HG02938 (cell line): ENCODE measurements around the gene KRT85.

ENCODE experiments used
- ATAC-seq: cut with Tn5 transposase; IDR thresholded peaks from one replicate; pipeline ENCODE4 v1.9.1; 2021; ENCODE audit warnings: mild to moderate bottlenecking, moderate library complexity; ENCODE audit not compliant: unreplicated experiment

KRT85 gene

DNA sequence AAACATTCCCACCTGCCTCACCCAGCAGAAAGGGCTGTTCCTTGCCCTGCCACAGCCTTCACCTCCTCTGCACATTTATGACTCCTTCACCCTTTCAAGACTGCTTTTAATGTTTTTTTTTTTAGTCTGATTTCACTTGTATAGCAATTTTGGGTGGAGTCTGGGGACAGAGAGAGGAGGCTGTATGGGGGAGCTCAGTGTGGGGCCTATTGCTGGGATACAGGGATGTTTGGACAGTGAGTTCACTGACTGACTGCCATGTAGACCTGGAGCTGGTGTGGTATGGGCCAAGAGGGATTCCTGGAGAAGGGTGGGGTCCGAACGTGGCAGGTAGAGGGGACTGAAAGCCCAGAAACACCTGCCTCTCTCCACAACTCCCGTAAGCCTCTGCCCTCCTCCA lies 1.9 kb upstream of the KRT85 start:
- no peak for ATAC-seq

DNA sequence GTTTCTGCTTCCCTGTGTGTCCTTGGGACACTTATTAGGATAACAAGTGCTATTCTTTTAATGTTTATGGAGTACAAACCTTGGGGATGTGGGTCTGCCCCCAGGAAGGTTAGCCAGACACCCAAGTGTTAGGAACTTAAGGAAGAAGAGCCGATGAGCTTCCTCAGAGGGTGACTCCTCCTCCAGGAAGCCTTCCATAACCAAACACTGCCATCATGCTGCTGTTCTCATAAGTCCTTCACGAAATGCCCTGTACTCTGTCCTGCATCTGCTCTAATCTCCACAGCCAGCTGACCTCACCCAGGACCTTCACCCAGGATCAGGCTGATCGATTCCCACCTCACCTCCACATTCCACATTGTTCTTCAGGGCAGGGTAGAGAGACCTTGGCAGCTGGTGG lies 1.2 kb upstream of the KRT85 start:
- ATAC-seq, result no peak

GRCh38 chr12:52367876-52368275 lies 595 bp upstream of the KRT85 start:
- ATAC-seq, result no peak

DNA sequence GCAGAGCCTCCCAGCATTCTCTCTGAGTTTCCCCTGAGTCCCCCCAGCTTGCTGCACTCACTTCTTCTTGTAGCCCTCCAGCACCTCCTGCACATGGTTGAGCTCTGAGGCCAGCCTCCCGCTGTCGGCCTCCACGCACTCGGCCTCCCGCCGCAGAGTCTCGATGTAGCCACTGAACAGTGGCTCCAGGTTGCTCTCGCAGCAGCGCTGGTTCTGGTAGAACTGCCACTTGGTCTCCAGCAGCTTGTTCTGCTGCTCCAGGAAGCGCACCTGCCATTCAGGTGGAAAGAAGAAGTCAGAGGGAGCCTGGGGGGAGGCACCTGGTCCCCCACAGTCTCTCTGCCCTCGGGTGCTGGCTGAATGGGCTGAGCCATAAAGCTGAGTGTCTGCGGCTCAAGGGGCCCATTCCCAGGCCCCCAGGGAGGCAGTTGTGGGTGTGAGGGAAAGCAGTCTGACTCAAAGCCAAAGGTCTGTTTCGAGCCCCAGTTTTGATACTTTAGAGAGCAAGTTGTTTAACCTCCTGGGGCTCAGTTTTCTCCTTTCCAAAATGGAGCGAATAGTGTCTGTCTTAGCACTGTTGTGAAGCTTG lies 2.3 kb downstream of the KRT85 start:
- ATAC-seq, result no peak

DNA sequence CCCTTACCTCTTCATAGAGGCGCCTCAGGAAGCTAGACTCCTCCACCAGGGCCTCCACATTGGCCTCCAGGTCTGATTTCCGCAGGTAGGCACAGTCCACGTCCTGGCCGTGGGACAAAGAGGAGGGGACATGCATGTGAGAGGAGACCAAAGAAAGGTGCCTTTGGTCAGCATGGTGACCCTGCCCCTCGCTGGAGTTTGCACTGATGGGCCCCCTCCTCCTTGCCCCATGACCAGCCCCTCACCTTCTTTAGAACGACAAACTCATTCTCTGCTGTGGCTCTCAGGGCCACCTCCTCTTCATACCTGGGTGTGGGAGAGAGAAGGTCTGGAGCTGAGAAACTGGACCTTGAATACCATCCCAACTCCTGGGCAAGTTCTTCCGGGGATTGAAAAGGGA lies 3.2 kb downstream of the KRT85 start:
- ATAC-seq, result no peak

DNA sequence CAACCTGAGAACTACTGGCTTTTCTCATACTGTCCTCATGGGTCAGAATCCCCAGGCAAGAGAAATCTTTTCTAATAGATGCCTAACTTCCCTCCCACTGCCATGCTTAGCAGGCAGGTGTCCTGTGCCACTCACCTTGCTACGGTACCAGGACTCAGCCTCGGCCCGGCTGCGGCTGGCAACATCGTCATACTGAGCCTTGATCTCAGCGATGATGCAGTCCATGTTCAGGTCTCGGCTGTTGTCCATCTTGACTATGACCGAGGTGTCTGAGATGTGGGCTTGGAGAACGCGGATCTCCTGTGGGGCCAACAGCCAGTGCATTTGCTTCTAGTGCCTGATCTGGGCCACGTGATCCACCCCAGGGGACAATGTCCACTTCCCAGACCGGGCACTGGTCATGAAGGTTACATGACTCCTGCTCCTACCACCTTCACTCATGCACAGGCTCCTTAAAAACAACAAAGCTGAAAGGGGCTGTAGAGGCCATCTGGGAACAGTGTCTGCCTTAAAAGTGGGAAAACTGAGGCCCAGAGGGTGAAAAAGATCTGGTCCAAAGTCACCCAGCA lies 4.1 kb downstream of the KRT85 start:
- ATAC-seq, result no peak

GRCh38 chr12:52362118-52362726 lies 5.1 kb downstream of the KRT85 start:
- no peak for ATAC-seq

- ATAC-seq, result no peak
Measured at GRCh38 chr12:52361553-52361952, 5.7 kb downstream of the KRT85 start.

- no peak for ATAC-seq
Measured at GRCh38 chr12:52360663-52361271, 6.5 kb downstream of the KRT85 start.

- ATAC-seq, result no peak
Measured at GRCh38 chr12:52360106-52360662, 7.1 kb downstream of the KRT85 start.

DNA sequence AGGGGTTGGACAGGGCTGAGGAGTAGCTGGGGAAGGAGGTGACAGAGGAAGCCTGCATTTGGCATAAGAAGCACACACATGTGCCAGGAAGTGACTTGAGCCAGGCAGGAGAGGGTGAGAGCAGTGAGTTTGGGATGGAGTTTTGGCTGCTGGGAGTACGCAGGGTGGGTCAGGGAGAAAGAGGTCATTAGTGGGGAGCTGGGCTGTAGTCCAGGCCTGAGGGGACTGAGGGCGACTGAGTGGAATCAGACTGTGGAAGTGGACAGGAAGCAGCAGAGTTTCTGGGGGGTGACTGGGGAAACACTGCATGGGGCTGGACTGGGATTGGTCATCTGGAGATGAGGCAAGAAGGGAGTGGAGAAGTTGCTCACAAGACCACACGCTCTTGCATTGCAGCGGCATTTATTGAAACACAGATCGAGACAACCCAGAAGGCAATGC lies 7.6 kb downstream of the KRT85 start:
- ATAC-seq, result no peak

GRCh38 chr12:52358575-52359350 lies 8.5 kb downstream of the KRT85 start:
- peak; percentile 96 for ATAC-seq

- no peak for ATAC-seq
Measured at GRCh38 chr12:52356762-52357580, 10.3 kb downstream of the KRT85 start.

- no peak for ATAC-seq
Measured at GRCh38 chr12:52356031-52356761, 11.1 kb downstream of the KRT85 start.

GRCh38 chr12:52355176-52355575 lies 12.1 kb downstream of the KRT85 start:
- no peak for ATAC-seq

GRCh38 chr12:52354200-52354599 lies 13.1 kb downstream of the KRT85 start:
- no peak for ATAC-seq

DNA sequence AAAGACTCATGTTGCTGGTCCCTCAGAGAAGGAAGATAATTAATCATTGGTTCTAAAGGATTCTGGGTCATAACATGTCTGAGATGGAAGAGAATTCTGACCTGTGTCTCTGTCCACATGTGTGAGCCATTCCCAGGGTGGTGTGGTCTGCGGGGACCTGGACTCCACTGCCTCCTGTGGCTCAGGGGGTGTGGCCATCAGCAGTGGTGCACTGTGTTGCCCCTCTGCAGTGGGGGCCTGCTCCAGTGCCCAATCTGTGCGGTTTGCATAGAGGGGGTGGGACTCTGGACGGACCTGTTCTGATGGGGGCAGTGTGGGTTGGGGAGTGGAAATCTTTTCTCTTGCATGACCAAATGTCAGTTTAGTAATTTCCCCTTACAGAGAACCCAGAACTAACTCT lies 13.5 kb downstream of the KRT85 start:
- ATAC-seq, result no peak

GRCh38 chr12:52352951-52353350 lies 14.3 kb downstream of the KRT85 start:
- ATAC-seq, result no peak

DNA sequence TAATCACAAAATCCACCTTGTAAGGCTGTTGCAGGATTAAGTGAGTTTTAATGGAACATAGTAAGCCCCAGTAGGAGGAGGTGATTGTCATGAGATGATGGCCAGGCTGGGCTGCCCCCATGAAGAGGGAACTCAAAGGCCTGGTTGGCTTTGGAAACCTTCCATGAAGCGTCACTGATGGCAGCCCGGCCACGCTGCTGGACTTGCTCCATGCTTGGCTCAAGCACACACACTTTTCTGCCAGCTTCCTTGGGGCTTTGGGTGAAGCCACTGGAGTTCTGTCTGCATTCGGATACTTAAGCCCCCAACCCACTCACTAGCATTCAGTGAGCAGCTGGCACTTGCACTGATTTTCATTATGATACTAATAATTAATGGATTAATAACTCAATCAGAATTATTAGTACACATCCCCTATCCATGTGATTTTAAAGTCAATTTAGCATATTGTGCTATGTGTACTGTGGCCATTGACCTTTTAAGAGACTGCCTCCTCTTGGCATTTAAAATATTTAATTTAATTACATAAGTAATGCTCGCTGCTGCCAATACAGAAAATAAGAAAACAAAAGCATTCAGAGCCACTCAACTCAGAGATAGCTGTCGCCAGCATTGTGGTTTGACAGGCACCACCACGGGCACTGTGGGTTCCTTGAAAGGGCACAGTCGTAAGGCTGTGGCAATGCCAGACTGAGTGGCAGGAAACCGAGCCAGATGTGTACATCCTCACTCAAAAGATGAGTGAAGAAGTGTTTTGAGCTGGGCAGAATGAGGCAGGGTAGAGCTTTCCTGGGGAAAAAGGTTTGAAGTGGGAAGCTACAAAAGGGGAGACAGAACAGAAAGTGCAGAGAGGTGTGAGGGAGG lies 15.9 kb downstream of the KRT85 start:
- ATAC-seq, result no peak
